ENCODE data around the gene AP4E1. TPM values are rescaled to one million over a fixed set of nuclear protein-coding genes. Genes with fewer than 3 reads are reported as not detected.

The AP4E1 gene
- 10.5 and 11.9 TPM in 2 replicates for total RNA-seq

GRCh38 chr15:50908209-50909009 is at the start of gene AP4E1:
Gene AP4E1, plus strand, starts transcription at chr15:50908683. Its CDS starts 96 bp downstream, at chr15:50908779.

Other genes starting within 250 kb of the AP4E1 start
- gene TRPM7, start 221.9 kb upstream of the AP4E1 start, total RNA-seq, result 27.5 and 30.7 TPM in 2 replicates
- gene SPPL2A, start 143.0 kb upstream of the AP4E1 start, total RNA-seq, result 82.5 and 104 TPM in 2 replicates
- 116 and 127 TPM in 2 replicates for gene TNFAIP8L3, start 186.2 kb downstream of the AP4E1 start, total RNA-seq